WTC11 (cell line): ENCODE measurements around the gene SGTA.

Experiments
- ATF6 ChIP-seq: sonication (generic); formaldehyde crosslinking; IDR thresholded peaks from 2 replicates; pipeline ENCODE4 v1.8.1; 2023; ENCODE audit warnings: mild to moderate bottlenecking, missing genetic modification reagents
- CREB1 ChIP-seq: sonication (generic); formaldehyde crosslinking; IDR thresholded peaks from 2 replicates; pipeline ENCODE4 v1.8.0; 2023; ENCODE audit warnings: mild to moderate bottlenecking, missing genetic modification reagents
- CTCF ChIP-seq: fragments of 200-600 bp; IDR thresholded peaks from 2 replicates; pipeline ENCODE4 v1.8.0; 2022; ENCODE audit warnings: antibody characterized with exemption
- E2F1 ChIP-seq: sonication (generic); formaldehyde crosslinking; IDR thresholded peaks from 2 replicates; pipeline ENCODE4 v1.8.0; 2022; ENCODE audit warnings: mild to moderate bottlenecking, missing genetic modification reagents
- HMGA2 ChIP-seq: fragments of 250-450 bp; sonication (Bioruptor Pico); IDR thresholded peaks from 2 replicates; pipeline ENCODE4 v1.4.0; 2021; ENCODE audit warnings: mild to moderate bottlenecking, moderate library complexity
- HMGXB4 ChIP-seq: sonication (generic); formaldehyde crosslinking; IDR thresholded peaks from 2 replicates; pipeline ENCODE4 v1.8.1; 2023; ENCODE audit warnings: mild to moderate bottlenecking, moderate library complexity, missing genetic modification reagents
- MLX ChIP-seq: sonication (generic); formaldehyde crosslinking; IDR thresholded peaks from 2 replicates; pipeline ENCODE4 v1.8.1; 2023; ENCODE audit warnings: mild to moderate bottlenecking, missing genetic modification reagents, moderate library complexity
- NFYB ChIP-seq: sonication (generic); formaldehyde crosslinking; conservative IDR thresholded peaks from 2 replicates; pipeline ENCODE4 v1.8.0; 2022; ENCODE audit warnings: low read depth, missing genetic modification reagents
- OVOL2 ChIP-seq: fragments of 250-450 bp; sonication (Bioruptor Pico); IDR thresholded peaks from 2 replicates; pipeline ENCODE4 v1.9.0; 2021; ENCODE audit warnings: mild to moderate bottlenecking, borderline replicate concordance
- RELA ChIP-seq: sonication (generic); formaldehyde crosslinking; IDR thresholded peaks from 2 replicates; pipeline ENCODE4 v1.8.1; 2022; ENCODE audit warnings: missing genetic modification reagents, mild to moderate bottlenecking, borderline replicate concordance
- STAT6 ChIP-seq: sonication (generic); formaldehyde crosslinking; conservative IDR thresholded peaks from 2 replicates; pipeline ENCODE4 v1.8.1; 2023; ENCODE audit warnings: mild to moderate bottlenecking, low read depth, missing genetic modification reagents, moderate library complexity
- TEAD4 ChIP-seq: sonication (generic); formaldehyde crosslinking; IDR thresholded peaks from 2 replicates; pipeline ENCODE4 v1.8.0; 2022; ENCODE audit warnings: mild to moderate bottlenecking, missing genetic modification reagents
- USF1 ChIP-seq: sonication (generic); formaldehyde crosslinking; IDR thresholded peaks from 2 replicates; pipeline ENCODE4 v1.8.0; 2022; ENCODE audit warnings: mild to moderate bottlenecking, missing genetic modification reagents
- ZBTB43 ChIP-seq: sonication (generic); formaldehyde crosslinking; IDR thresholded peaks from 2 replicates; pipeline ENCODE4 v1.8.1; 2023; ENCODE audit warnings: mild to moderate bottlenecking, missing genetic modification reagents

- TF ChIP-seq STAT6 (CRISPR knock-in tag) (no peak), CTCF (no peak), HMGXB4 (CRISPR knock-in tag) (no peak), NFYB (CRISPR knock-in tag) (no peak), TEAD4 (no peak), ATF6 (no peak), RELA (CRISPR knock-in tag) (no peak), USF1 (CRISPR knock-in tag) (no peak), MLX (CRISPR knock-in tag) (no peak), OVOL2 (CRISPR knock-in tag) (no peak), HMGA2 (CRISPR knock-in tag) (no peak), CREB1 (CRISPR knock-in tag) (no peak), E2F1 (CRISPR knock-in tag) (no peak), ZBTB43 (no peak)
Measured at GRCh38 chr19:2816641-2817040, 33.6 kb upstream of the SGTA start.
